Measurements from ENCODE around the gene MATCAP1. TPM values are rescaled to one million over a fixed set of nuclear protein-coding genes. Genes with fewer than 3 reads are reported as not detected.

MATCAP1 gene
- total and polyA plus RNA-seq, 2 of the 4 experiments (the other 2 are of a cell fraction): 8.2 to 43.9 TPM

GRCh38 chr16:67174706-67175231 is 9.0 kb downstream of the MATCAP1 start:
- no peak overlapping the region for H3K18ac ChIP-seq (ENCODE audit: low read depth, low read length)
- H2BK5ac ChIP-seq (ENCODE audit: low read depth, low read length, poor library complexity, severe bottlenecking): no peak overlapping the region
- intact Hi-C loops (cut with micrococcal nuclease) (no loop called here), dilution Hi-C loops (cut with HindIII; ENCODE audit: low sequenced_read_pairs, unreplicated experiment) (no loop called here), in situ Hi-C loops (cut with MboI; ENCODE audit: low sequenced_read_pairs) (no loop called here)
- H3K14ac ChIP-seq (replicated peaks; ENCODE audit: low read depth, low read length): no peak overlapping the region
- H3K4ac ChIP-seq (ENCODE audit: low read depth, low read length): 0 out of 2 replicates have a peak overlapping the region, but pooled peaks have one; percentile 51
- peaks cover 28% of the 10 kb centered on the region for H3K4me1 ChIP-seq (ENCODE audit: control insufficient read depth, insufficient read depth, low read length)
- 67% methylated on average over 16 of the region's 31 CpGs; no CpG with 5 or more reads in 1 of the 2 experiments for WGBS, 2 experiments (ENCODE audit: extremely low coverage in 2 of 2, insufficient read length in 1 of 2)
- H3K27me3 ChIP-seq (ENCODE audit: control insufficient read depth, insufficient read depth, low read length): no peaks in the 10 kb centered on the region
- peak overlapping the region; percentile 16; the same call in 1 of the 2 replicates for H2AK5ac ChIP-seq (ENCODE audit: low read depth, low read length)
- H3K4me3 ChIP-seq (ENCODE audit: insufficient read depth, low read depth, low read length): no peak overlapping the region
- H4K5ac ChIP-seq (ENCODE audit: low read depth, low read length): no peak overlapping the region
- H2BK120ac ChIP-seq (ENCODE audit: low read depth, low read length): no peak overlapping the region
- peak overlapping the region; percentile 95 for H2AK9ac ChIP-seq (replicated peaks; ENCODE audit: low read depth, low read length, poor library complexity)
- H4K8ac ChIP-seq (ENCODE audit: low read depth in 2 of 2, low read length in 2 of 2): no peak overlapping the region; a peak in 1 of 4 replicates
- no peak overlapping the region for H3K23ac ChIP-seq (ENCODE audit: low read depth, low read length)
- no peak overlapping the region for H3K56ac ChIP-seq (ENCODE audit: extremely low read depth, insufficient read depth, low read length)
- H3K9me1 ChIP-seq (ENCODE audit: insufficient read depth, low read length): peaks cover 15% of the 10 kb centered on the region
- no peak overlapping the region for H3K27ac ChIP-seq (ENCODE audit: insufficient read depth, low read length)
- no peak overlapping the region for H3K9ac ChIP-seq (ENCODE audit: low read depth, low read length)
- ChIA-PET CTCF (no interaction called here), POLR2A (ENCODE audit: unreplicated experiment) (no interaction called here)
- no peak overlapping the region for H4K91ac ChIP-seq (ENCODE audit: insufficient read depth, low read depth, low read length)
- BruUV-seq (replicated peaks): no TSS peak
- H3K79me1 ChIP-seq (ENCODE audit: low read depth in 1 of 2, low read length in 2 of 2): peaks cover 17 to 47% of the 10 kb centered on the region in 2 experiments; a peak in 3 of 4 replicates
- no peak for TF ChIP-seq NFE2L2 (IDR thresholded peaks at IDR 0.05; ENCODE audit: low read depth, low read length)
- TF ChIP-seq RCOR1 (IDR thresholded peaks at IDR 0.05; ENCODE audit: insufficient replicate concordance, low read length): no peak
- TF ChIP-seq CEBPB (IDR thresholded peaks at IDR 0.05; ENCODE audit: low read depth, low read length): no peak
- TF ChIP-seq USF2 (IDR thresholded peaks at IDR 0.05; ENCODE audit: low read depth, low read length): no peak
- TF ChIP-seq POLR2A (IDR thresholded peaks at IDR 0.05; ENCODE audit: low read depth, low read length): no peak
- no peak for TF ChIP-seq ELK1 (IDR thresholded peaks at IDR 0.05; ENCODE audit: borderline replicate concordance, low read depth, low read length)
- TF ChIP-seq CHD1 (IDR thresholded peaks at IDR 0.05; ENCODE audit: low read depth, low read length): no peak
- no peak for TF ChIP-seq CTCF (conservative IDR thresholded peaks at IDR 0.05; ENCODE audit: low read depth, low read length)
- no peak for TF ChIP-seq RFX5 (IDR thresholded peaks at IDR 0.05; ENCODE audit: low read depth, low read length)
- TF ChIP-seq MAFK (IDR thresholded peaks at IDR 0.05; ENCODE audit: low read depth, low read length): no peak
- TF ChIP-seq BHLHE40 (IDR thresholded peaks at IDR 0.05; ENCODE audit: low read depth, low read length): no peak
- no peak for TF ChIP-seq FOS (IDR thresholded peaks at IDR 0.05; ENCODE audit: low read depth, low read length)
- TF ChIP-seq RAD21 (IDR thresholded peaks at IDR 0.05; ENCODE audit: low read length): no peak
- no peak for TF ChIP-seq SMC3 (IDR thresholded peaks at IDR 0.05; ENCODE audit: low read depth, low read length)
- TF ChIP-seq MXI1 (IDR thresholded peaks at IDR 0.05; ENCODE audit: borderline replicate concordance, low read depth, low read length): no peak
- TF ChIP-seq MAZ (IDR thresholded peaks at IDR 0.05; ENCODE audit: borderline replicate concordance, low read depth, low read length): no peak
- peaks cover 25% of the 10 kb centered on the region for H4K20me1 ChIP-seq (ENCODE audit: insufficient read depth, low read length)
- peaks cover 11% of the 10 kb centered on the region; the same call in 1 of the 2 replicates for H3K36me3 ChIP-seq (ENCODE audit: control insufficient read depth, insufficient read depth, low read length)
- ATAC-seq (ENCODE audit: low read depth): no peak
- no peak overlapping the region for H2BK15ac ChIP-seq (ENCODE audit: low read depth, low read length)
- no peaks in the 10 kb centered on the region for H3K9me3 ChIP-seq (ENCODE audit: control insufficient read depth, insufficient read depth, low read length)
- H2AFZ ChIP-seq (replicated peaks; ENCODE audit: low read length, poor library complexity): peak overlapping the region; percentile 93
- no peak for DNase-seq
- H3K4me2 ChIP-seq (ENCODE audit: low read depth, low read length): no peak overlapping the region; the same call in 1 of the 2 replicates
- no peak overlapping the region for H2BK20ac ChIP-seq (ENCODE audit: low read depth, low read length)

Measured in IMR-90 (cell line).